SK-N-SH treated with all-trans-retinoic acid at 6 μM for 48 hours (cell line): ENCODE measurements around the gene SYNDIG1.

ENCODE experiments used
- ARNTL ChIP-seq: fragments of 450-650 bp; formaldehyde crosslinking; IDR thresholded peaks from 2 replicates; pipeline ENCODE4 v1.5.0; 2020; ENCODE audit warnings: low read depth, mild to moderate bottlenecking, moderate library complexity, borderline replicate concordance
- GLIS3 ChIP-seq: fragments of 250-450 bp; sonication (Bioruptor Pico); IDR thresholded peaks from 2 replicates; pipeline ENCODE4 v1.5.0; 2020; ENCODE audit warnings: mild to moderate bottlenecking, moderate library complexity
- ISL1 ChIP-seq: fragments of 250-450 bp; sonication (Bioruptor Pico); IDR thresholded peaks from 2 replicates; pipeline ENCODE4 v2.1.2; 2022; ENCODE audit warnings: mild to moderate bottlenecking, moderate library complexity
- PPARA ChIP-seq: fragments of 250-450 bp; sonication (Bioruptor Pico); IDR thresholded peaks from 2 replicates; pipeline ENCODE4 v1.5.0; 2020; ENCODE audit warnings: mild to moderate bottlenecking, borderline replicate concordance
- ZFP3 ChIP-seq: fragments of 250-450 bp; sonication (Bioruptor Pico); IDR thresholded peaks from 2 replicates; pipeline ENCODE4 v1.5.0; 2020; ENCODE audit warnings: mild to moderate bottlenecking, moderate library complexity
- ZFP30 ChIP-seq: fragments of 450-650 bp; formaldehyde crosslinking; IDR thresholded peaks from 2 replicates; pipeline ENCODE4 v1.5.0; 2022; ENCODE audit warnings: mild to moderate bottlenecking, moderate library complexity
- ZNF565 ChIP-seq: fragments of 450-650 bp; formaldehyde crosslinking; conservative IDR thresholded peaks from 2 replicates; pipeline ENCODE4 v1.5.0; 2020; ENCODE audit warnings: low read depth, mild to moderate bottlenecking, moderate library complexity
- ZNF70 ChIP-seq: fragments of 450-650 bp; formaldehyde crosslinking; IDR thresholded peaks from 2 replicates; pipeline ENCODE4 v1.5.0; 2020; ENCODE audit warnings: mild to moderate bottlenecking, moderate library complexity
- ZNF8 ChIP-seq: fragments of 450-650 bp; formaldehyde crosslinking; IDR thresholded peaks from 2 replicates; pipeline ENCODE4 v1.5.0; 2020; ENCODE audit warnings: mild to moderate bottlenecking, moderate library complexity
- TF ChIP-seq, protein P1 (sequence below): fragments of 250-450 bp; sonication (Bioruptor Pico); IDR thresholded peaks from 2 replicates; pipeline ENCODE4 v1.5.0; 2020; ENCODE audit warnings: mild to moderate bottlenecking, moderate library complexity
- TF ChIP-seq, protein P2 (sequence below): fragments of 250-450 bp; sonication (Bioruptor Pico); IDR thresholded peaks from 2 replicates; pipeline ENCODE4 v1.5.1; 2021; ENCODE audit warnings: mild to moderate bottlenecking, moderate library complexity
- TF ChIP-seq, protein P3 (sequence below): fragments of 250-450 bp; sonication (Bioruptor Pico); IDR thresholded peaks from 2 replicates; pipeline ENCODE4 v1.5.1; 2020; ENCODE audit warnings: low read depth, mild to moderate bottlenecking, moderate library complexity
- TF ChIP-seq, protein P4 (sequence below): fragments of 250-450 bp; sonication (Bioruptor Pico); IDR thresholded peaks from 2 replicates; pipeline ENCODE4 v1.8.0; 2020; ENCODE audit warnings: mild to moderate bottlenecking, moderate library complexity, borderline replicate concordance

DNA sequence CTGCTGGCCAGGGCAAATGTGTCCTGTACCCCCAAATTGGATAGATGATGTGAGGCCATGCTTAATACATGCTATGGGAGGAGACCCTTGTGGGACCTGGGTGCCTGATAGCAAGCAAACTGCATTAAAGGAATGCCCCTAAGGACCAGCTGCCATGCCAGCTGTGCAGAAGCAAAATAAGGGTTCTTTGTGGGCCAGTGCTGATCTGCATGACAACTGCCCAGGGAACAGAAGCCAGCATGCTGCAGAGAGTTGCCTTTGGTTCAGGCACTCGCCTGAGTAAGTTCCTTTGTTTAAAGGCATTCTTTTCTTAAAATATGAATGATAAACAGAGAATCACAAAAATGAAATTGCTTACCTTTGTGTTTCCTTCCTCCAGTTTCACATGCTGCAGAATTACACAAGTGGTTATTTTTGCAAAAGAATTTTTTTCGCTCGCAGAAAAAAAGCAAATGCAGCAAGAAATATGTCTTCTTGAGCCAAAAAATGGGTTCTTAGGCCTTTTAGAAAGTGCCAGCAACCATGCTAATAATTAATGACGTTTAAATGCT lies 6.9 kb upstream of the SYNDIG1 start:
- TF ChIP-seq ZFP30, result no peak
- TF ChIP-seq ZFP3, result no peak
- no peak for TF ChIP-seq ZNF8
- TF ChIP-seq ZNF70 (CRISPR knock-in tag), result no peak
- TF ChIP-seq PPARA (CRISPR knock-in tag), result no peak
- no peak for TF ChIP-seq ZNF565 (CRISPR knock-in tag)
- no peak for TF ChIP-seq GLIS3 (CRISPR knock-in tag)
- TF ChIP-seq, protein P1, sequence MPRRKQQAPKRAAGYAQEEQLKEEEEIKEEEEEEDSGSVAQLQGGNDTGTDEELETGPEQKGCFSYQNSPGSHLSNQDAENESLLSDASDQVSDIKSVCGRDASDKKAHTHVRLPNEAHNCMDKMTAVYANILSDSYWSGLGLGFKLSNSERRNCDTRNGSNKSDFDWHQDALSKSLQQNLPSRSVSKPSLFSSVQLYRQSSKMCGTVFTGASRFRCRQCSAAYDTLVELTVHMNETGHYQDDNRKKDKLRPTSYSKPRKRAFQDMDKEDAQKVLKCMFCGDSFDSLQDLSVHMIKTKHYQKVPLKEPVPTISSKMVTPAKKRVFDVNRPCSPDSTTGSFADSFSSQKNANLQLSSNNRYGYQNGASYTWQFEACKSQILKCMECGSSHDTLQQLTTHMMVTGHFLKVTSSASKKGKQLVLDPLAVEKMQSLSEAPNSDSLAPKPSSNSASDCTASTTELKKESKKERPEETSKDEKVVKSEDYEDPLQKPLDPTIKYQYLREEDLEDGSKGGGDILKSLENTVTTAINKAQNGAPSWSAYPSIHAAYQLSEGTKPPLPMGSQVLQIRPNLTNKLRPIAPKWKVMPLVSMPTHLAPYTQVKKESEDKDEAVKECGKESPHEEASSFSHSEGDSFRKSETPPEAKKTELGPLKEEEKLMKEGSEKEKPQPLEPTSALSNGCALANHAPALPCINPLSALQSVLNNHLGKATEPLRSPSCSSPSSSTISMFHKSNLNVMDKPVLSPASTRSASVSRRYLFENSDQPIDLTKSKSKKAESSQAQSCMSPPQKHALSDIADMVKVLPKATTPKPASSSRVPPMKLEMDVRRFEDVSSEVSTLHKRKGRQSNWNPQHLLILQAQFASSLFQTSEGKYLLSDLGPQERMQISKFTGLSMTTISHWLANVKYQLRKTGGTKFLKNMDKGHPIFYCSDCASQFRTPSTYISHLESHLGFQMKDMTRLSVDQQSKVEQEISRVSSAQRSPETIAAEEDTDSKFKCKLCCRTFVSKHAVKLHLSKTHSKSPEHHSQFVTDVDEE (CRISPR knock-in tag), result no peak
- no peak for TF ChIP-seq ISL1 (CRISPR knock-in tag)
- TF ChIP-seq, protein P2, sequence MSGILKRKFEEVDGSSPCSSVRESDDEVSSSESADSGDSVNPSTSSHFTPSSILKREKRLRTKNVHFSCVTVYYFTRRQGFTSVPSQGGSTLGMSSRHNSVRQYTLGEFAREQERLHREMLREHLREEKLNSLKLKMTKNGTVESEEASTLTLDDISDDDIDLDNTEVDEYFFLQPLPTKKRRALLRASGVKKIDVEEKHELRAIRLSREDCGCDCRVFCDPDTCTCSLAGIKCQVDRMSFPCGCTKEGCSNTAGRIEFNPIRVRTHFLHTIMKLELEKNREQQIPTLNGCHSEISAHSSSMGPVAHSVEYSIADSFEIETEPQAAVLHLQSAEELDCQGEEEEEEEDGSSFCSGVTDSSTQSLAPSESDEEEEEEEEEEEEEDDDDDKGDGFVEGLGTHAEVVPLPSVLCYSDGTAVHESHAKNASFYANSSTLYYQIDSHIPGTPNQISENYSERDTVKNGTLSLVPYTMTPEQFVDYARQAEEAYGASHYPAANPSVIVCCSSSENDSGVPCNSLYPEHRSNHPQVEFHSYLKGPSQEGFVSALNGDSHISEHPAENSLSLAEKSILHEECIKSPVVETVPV, result no peak
- TF ChIP-seq, protein P3, sequence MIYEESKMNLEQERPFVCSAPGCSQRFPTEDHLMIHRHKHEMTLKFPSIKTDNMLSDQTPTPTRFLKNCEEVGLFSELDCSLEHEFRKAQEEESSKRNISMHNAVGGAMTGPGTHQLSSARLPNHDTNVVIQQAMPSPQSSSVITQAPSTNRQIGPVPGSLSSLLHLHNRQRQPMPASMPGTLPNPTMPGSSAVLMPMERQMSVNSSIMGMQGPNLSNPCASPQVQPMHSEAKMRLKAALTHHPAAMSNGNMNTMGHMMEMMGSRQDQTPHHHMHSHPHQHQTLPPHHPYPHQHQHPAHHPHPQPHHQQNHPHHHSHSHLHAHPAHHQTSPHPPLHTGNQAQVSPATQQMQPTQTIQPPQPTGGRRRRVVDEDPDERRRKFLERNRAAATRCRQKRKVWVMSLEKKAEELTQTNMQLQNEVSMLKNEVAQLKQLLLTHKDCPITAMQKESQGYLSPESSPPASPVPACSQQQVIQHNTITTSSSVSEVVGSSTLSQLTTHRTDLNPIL, result no peak
- TF ChIP-seq, protein P4, sequence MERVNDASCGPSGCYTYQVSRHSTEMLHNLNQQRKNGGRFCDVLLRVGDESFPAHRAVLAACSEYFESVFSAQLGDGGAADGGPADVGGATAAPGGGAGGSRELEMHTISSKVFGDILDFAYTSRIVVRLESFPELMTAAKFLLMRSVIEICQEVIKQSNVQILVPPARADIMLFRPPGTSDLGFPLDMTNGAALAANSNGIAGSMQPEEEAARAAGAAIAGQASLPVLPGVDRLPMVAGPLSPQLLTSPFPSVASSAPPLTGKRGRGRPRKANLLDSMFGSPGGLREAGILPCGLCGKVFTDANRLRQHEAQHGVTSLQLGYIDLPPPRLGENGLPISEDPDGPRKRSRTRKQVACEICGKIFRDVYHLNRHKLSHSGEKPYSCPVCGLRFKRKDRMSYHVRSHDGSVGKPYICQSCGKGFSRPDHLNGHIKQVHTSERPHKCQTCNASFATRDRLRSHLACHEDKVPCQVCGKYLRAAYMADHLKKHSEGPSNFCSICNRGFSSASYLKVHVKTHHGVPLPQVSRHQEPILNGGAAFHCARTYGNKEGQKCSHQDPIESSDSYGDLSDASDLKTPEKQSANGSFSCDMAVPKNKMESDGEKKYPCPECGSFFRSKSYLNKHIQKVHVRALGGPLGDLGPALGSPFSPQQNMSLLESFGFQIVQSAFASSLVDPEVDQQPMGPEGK (CRISPR knock-in tag), result no peak
- TF ChIP-seq ARNTL, result no peak
